AG04450 (cell line): Measurements from ENCODE around the gene ULBP2. TPM values are rescaled to one million over a fixed set of nuclear protein-coding genes. Genes with fewer than 3 reads are reported as not detected.
"Not testable (repeated sequence)": the region's sequence is repeated elsewhere in the genome, so short reads cannot be mapped to it uniquely, and the experiment has no call there.

Experiments
- CTCF ChIA-PET: fragments of 300-600, 350-600 bp; formaldehyde crosslinking; extraction: SDS; loops from one replicate; lab custom pipeline; 2022; ENCODE audit warnings: antibody characterized with exemption, inconsistent platforms; lab: Charles Lee
- POLR2A ChIA-PET: fragments of 350-600 bp; formaldehyde crosslinking; extraction: SDS; loops from one replicate; lab custom pipeline; 2021; ENCODE audit warnings: antibody characterized with exemption, inconsistent platforms; lab: Yijun Ruan, JAX
- DNase-seq: peaks from one replicate; pipeline ENCODE4 v3.0.0-alpha.2; 2011; ENCODE audit warnings: low read depth, low spot score
- H3K27ac ChIP-seq: one replicate; pipeline ENCODE4 v1.5.1; 2012; ENCODE audit warnings: low read depth, low read length, control low read depth
- H3K27me3 ChIP-seq: one replicate; pipeline ENCODE4 v1.6.0; 2012; ENCODE audit warnings: low read length; ENCODE audit not compliant: control insufficient read depth, insufficient read depth
- H3K4me3 ChIP-seq: 2 replicates; pipeline ENCODE4 v1.5.1; 2011; ENCODE audit warnings: mild to moderate bottlenecking, low read depth, low read length, control low read depth
- H3K9me3 ChIP-seq: 2 replicates; pipeline ENCODE4 v1.5.1; 2012; ENCODE audit warnings: low read length; ENCODE audit not compliant: control insufficient read depth, insufficient read depth
- polyA plus RNA-seq: library from polyadenylated mRNA; depleted of rRNA; stranded (reverse); fragments of >200 nt; gene quantifications from 2 replicates; pipeline ENCODE4 v1.2.3, GENCODE V29; 2011
- TF ChIP-seq, protein P1 (sequence below): IDR thresholded peaks from 2 replicates; pipeline ENCODE4 v1.5.1; 2011; ENCODE audit warnings: low read depth, low read length, control low read depth, inconsistent platforms

ULBP2 gene
- polyA plus RNA-seq, 1 experiment: 7.9 TPM

DNA sequence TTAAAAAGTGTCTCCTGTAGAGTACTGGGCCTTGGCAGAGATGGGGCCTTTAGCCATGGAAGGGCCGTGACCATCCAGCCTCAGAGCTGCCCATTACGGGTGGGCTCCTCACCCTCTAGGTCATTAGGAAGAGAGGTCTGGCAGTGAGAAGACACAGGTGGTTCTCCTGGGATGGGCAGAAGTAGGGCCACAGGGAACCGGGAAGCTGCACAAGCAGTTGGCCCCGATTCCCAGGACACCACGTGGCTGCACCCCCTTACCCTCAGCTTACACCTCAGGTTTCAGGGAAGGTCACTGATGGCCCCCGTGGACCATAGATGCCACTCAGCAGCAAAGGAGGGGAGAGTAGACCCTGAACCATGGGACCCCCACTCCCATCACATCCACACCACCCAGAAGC is 20.5 kb upstream of the ULBP2 start:
- Histone ChIP-seq H3K27ac (no peak overlapping the region), H3K9me3 (no peaks in the 10 kb centered on the region; the same call in 1 of the 2 replicates), H3K27me3 (peaks cover 9% of the 10 kb centered on the region), H3K4me3 (no peak overlapping the region)
- no peak for DNase-seq
- TF ChIP-seq, protein P1, sequence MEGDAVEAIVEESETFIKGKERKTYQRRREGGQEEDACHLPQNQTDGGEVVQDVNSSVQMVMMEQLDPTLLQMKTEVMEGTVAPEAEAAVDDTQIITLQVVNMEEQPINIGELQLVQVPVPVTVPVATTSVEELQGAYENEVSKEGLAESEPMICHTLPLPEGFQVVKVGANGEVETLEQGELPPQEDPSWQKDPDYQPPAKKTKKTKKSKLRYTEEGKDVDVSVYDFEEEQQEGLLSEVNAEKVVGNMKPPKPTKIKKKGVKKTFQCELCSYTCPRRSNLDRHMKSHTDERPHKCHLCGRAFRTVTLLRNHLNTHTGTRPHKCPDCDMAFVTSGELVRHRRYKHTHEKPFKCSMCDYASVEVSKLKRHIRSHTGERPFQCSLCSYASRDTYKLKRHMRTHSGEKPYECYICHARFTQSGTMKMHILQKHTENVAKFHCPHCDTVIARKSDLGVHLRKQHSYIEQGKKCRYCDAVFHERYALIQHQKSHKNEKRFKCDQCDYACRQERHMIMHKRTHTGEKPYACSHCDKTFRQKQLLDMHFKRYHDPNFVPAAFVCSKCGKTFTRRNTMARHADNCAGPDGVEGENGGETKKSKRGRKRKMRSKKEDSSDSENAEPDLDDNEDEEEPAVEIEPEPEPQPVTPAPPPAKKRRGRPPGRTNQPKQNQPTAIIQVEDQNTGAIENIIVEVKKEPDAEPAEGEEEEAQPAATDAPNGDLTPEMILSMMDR: no peak
- POLR2A ChIA-PET: no interaction called here
- CTCF ChIA-PET: interaction anchor here (1.0 kb wide), 1 partner anchor 196 kb away, joined by 3 read pairs; no protein-coding TSS in a partner anchor

DNA sequence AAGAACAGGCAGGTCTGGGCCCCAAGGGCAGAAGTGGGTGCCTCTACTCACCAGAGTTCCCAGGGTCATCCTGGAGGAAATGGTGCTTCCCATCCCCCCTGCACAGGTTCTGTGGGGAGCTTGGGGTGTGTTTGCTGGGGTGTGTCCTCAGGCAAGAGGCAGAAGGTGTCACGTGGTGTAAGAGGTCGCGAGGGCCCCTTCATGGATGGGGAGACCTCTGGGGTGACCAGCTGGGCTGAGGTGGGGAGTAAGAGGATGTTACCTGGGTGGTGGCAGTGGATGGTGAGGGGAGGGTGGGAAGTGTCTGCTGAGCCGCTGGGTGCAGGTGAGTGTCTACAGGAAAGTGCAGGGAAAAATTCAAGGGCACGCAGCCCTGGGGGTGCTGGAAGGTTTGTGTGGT is 19.7 kb upstream of the ULBP2 start:
- H3K4me3 ChIP-seq: peak overlapping the region; percentile 78
- CTCF ChIA-PET: interaction anchor here (0.9 to 1.0 kb wide), 2 partner anchors 88 to 197 kb away, joined by 3 read pairs; no protein-coding TSS in a partner anchor

DNA sequence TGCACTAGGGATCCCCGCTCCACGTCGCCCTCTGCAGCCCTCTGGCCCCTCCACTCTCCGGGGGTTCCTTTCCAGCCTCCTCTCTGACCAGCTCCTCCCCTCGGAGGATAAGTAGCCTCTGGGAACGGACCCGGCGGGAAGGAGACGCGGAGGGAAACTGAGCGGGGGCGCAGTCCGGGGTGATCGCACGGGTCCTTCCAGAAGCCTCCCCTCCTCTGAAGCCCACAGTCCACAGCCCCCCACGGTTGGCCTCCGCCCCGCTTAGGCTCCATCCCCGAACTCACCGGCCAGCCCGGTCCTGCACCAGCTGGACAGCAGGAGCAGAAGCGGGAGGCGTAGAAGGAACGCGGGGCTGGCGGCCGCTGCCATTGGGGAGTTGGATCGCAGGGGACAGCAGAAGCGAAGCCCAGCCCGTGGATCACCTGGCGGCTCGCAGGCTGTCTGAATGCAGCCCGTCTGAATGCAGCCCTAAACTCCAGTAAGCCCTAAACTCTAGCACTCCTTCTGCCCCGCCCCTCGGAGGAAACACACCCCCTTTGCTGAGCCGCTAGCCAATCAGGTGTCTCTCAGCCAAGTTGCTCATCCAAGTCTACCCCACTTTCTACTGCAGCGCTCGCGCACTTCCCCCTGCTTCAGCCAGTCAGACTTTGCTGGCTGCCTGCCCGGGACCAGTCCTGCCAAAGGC is 19.0 kb upstream of the ULBP2 start, which contains the start of gene RAET1G:
RAET1G (minus strand) TSS at position 480 of the 685 bp plus-strand sequence; CDS start at position 369, 111 bp downstream.
- CTCF ChIA-PET: interaction anchor here (0.9 kb wide), 1 partner anchor 89 kb away, joined by 3 read pairs; no protein-coding TSS in a partner anchor
- Histone ChIP-seq H3K9me3 (no peaks in the 10 kb centered on the region; the same call in 1 of the 2 replicates), H3K27me3 (peaks cover 9% of the 10 kb centered on the region), H3K4me3 (peak within 1 kb of the TSS; percentile 78), H3K27ac (no peak within 1 kb of the TSS)
- POLR2A ChIA-PET: interaction anchor here (0.6 kb wide), 2 partner anchors 11 to 84 kb away, joined by 3 to 4 read pairs; no protein-coding TSS in a partner anchor
- peak; percentile 86 for DNase-seq
- TF ChIP-seq, protein P1: no peak

More for the DNA sequence above, 19.7 kb upstream of the ULBP2 start:
- DNase-seq, H3K27me3 ChIP-seq, H3K27ac ChIP-seq, H3K9me3 ChIP-seq: not testable (repeated sequence)
- POLR2A ChIA-PET: interaction anchor here (0.6 kb wide), 1 partner anchor 83 kb away, joined by 4 read pairs; no protein-coding TSS in a partner anchor

- ChIA-PET CTCF (interaction anchor here (2.2 kb wide), 1 partner anchor 89 kb away, joined by 18 read pairs; no protein-coding TSS in a partner anchor), POLR2A (no interaction called here)
- H3K4me3 ChIP-seq: peak overlapping the region; percentile 78
- DNase-seq: no peak
- no peak overlapping the region for H3K27ac ChIP-seq
- H3K27me3 ChIP-seq: peaks cover 9% of the 10 kb centered on the region
- H3K9me3 ChIP-seq: no peaks in the 10 kb centered on the region; the same call in 1 of the 2 replicates
- TF ChIP-seq, protein P1: no peak
Measured at GRCh38 chr6:149923327-149923986, 18.4 kb upstream of the ULBP2 start.

DNA sequence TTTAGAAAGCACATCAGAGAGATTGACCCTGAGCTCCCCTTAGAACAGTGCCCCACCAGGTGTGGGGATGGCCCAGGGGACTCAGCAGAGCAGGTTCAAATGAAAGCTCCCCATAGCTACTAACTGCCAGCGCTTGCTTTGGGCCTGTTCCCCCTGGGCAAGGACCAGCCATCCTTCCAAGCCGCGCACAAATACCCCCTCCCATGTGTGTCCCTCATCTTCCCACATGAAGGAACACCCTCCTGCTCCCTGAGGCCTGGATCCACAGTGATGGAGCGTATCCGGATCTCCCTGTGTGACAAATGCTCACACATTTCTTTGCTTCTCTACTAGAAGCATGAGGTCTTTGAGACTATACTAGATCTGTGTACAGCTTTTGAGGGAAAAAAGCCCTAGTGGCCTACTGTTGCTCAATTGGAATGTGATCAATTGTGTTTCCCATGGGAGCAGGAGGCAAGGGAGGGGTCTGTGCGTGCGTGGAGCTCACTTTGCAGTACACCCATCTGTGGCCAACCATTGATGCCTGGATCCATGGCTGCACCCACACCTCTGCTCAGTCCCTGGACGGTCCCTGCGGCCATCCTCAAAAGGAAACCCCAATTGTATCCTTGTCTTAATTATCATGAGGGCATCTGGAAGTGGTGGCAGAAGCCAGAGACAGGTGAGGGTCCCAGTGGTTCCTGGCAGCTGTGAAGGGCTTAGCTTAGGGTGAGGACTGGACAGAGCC is 17.4 kb upstream of the ULBP2 start:
- H3K9me3 ChIP-seq: no peaks in the 10 kb centered on the region; the same call in 1 of the 2 replicates
- TF ChIP-seq, protein P1: no peak
- ChIA-PET POLR2A (no interaction called here), CTCF (interaction anchor here (0.7 to 2.2 kb wide), 4 partner anchors 59 to 201 kb away, joined by 3 to 18 read pairs (median 4); no protein-coding TSS in a partner anchor)
- no peak overlapping the region for H3K27ac ChIP-seq
- no peak for DNase-seq
- peaks cover 15% of the 10 kb centered on the region for H3K27me3 ChIP-seq
- H3K4me3 ChIP-seq: no peak overlapping the region
